NK-92 (cell line): Measurements from ENCODE around the gene NPIPA1.
"Not testable (repeated sequence)": the region's sequence is repeated elsewhere in the genome, so short reads cannot be mapped to it uniquely, and the experiment has no call there.

ENCODE experiments used
- DNase-seq: peaks from one replicate; lab custom pipeline; 2025; ENCODE audit not compliant: unreplicated experiment; lab: John Stamatoyannopoulos, UW

The NPIPA1 gene

GRCh38 chr16:14976971-14977736 is 39.9 kb downstream of the NPIPA1 start:
- DNase-seq = not testable (repeated sequence)

DNA sequence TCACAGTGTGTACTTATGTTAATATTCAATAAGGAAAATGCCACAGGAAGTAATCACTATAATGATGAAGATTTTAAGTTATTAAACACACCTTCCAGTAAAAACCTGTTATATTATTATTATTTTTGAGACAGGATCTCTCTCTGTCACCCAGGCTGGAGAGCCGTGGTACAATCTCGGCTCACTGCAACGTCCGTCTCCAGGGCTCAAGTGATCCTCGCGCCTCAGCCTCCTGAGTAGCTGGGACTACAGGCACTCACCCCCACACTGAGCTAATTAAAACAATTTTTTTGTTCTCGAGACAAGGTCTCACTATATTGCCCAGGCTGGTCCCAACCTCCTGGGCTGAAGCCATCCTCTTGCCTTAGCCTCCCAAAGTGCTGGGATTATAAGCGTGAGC is 41.0 kb downstream of the NPIPA1 start:
- DNase-seq = not testable (repeated sequence)

DNA sequence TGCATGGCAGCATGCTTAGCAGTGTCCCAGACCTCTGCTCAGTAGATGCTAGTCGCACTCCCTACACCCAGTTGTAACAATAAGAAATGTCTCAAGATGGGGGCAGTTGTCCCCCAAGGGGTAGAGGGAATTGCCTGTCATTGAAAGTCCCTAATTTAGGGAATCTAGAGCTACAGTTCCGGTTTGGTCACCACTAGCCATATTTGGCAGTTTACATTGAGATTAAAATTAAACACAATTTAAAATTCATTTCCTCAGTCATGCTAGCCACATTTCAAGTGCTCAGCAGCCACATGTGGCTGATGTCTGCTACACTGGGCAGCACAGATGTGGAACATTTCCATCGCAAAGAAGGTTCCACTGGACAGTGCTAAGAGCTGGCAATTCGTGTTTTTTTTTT is 41.7 kb downstream of the NPIPA1 start:
- DNase-seq = not testable (repeated sequence)

DNA sequence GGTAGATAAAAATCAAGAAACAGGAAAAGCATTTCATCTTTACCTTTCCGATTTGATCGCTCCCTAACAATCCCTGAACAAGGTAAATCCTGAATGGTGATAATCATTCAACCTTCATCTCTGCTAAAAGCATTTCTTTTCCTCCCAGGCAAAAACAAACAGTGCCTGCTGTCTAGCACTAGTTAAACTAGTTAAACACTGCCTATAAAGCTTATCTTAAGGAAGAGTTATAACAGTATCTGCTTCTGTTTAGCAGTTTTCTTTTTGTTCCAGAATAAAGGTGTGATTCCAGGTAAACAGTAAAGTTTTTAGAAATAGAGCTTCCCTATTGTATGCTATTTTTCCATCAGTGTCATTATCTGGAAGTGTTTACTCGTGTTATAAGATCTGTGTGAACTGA is 44.0 kb downstream of the NPIPA1 start:
- not testable (repeated sequence) for DNase-seq

GRCh38 chr16:14982521-14982920 is 45.3 kb downstream of the NPIPA1 start:
- DNase-seq = not testable (repeated sequence)

DNA sequence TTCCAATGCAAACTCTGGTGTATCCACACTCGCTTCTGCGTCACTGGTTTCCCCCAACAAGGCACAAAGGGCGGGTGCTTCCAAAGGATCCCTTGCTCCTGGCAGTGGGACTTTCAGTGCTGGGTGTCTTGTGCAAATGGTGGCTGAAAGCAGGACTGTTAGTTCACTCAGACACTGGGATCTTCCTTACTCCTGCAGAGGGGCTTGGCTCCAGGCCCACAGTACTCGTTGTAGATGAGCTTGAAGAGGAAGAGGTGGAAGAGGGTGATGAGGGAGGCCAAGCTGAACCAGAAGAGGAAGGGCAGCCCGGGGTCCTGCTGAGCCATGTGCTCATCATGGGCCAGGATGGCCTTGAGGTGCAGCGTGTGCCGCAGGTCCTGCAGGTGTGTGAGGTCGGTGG is 50.8 kb downstream of the NPIPA1 start:
- not testable (repeated sequence) for DNase-seq

DNA sequence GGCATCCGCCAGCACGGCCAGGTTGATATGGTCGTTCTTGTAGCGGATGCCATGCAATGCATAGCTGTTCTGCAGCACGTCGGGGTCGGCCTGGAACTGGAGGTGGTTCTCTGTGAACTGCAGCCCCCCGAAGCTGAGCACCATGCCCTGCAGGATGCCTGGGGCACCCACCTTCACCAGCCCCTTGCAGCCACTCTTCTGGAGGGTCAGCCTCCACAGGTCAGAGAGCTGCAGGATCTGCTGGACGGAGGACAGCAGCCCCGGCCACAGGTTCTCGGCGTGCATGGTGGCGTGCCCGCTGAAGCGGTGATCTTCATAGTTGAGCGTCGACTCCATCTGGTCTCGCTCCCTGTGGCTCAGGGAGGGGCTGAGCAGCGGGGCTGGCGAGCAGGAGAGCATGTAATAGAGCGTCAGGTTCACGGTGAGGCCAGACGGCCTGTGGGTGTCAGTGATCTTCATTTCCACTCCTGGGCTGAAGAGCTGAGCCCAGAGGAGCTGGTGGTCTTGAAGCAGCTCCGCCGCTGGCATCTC is 51.5 kb downstream of the NPIPA1 start:
- DNase-seq = not testable (repeated sequence)

- not testable (repeated sequence) for DNase-seq
Measured at GRCh38 chr16:14989291-14990281, 52.3 kb downstream of the NPIPA1 start.

DNA sequence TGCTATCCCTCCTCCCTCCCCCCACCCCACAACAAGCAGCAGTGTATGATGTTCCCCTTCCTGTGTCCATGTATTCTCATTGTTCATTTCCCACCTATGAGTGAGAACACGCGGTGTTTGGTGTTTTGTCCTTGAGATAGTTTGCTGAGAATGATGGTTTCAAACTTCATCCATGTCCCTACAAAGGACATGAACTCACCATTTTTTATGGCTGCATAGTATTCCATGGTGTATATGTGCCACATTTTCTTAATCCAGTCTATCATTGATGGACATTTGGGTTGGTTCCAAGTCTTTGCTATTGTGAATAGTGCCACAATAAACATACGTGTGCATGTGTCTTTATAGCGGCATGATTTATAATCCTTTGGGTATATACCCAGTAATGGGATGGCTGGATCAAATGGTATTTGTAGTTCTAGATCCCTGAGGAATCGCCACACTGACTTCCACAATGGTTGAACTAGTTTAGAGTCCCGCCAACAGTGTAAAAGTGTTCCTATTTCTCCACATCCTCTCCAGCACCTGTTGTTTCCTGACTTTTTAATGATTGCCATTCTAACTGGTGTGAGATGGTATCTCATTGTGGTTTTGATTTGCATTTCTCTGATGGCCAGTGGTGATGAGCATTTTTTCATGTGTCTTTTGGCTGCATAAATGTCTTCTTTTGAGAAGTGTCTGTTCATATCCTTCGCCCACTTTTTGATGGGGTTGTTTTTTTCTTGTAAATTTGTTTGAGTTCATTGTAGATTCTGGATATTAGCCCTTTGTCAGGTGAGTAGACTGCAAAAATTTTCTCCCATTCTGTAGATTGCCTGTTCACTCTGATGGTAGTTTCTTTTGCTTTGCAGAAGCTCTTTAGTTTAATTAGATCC is 56.3 kb downstream of the NPIPA1 start:
- DNase-seq = not testable (repeated sequence)

DNA sequence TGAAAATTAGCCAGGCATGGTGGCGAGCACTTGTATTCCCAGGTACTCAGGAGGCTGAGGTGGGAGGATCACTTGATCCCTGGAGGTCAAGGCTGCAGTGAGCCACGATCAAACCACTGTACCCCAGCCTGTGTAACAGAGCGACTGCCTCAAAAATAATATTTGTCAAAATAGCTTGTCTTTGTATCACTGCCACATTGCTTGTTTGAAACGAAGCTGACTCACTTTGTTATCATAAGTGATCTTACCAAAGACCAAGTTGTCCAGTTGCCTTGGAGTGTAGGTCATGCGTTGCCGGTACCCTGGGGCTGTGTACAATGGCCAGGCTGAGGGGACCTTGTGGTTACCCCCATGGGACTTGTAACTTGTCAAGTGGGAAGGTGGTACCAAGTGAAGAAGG is 59.5 kb downstream of the NPIPA1 start:
- not testable (repeated sequence) for DNase-seq

- DNase-seq = not testable (repeated sequence)
Measured at GRCh38 chr16:14998300-14998699, 61.1 kb downstream of the NPIPA1 start.

GRCh38 chr16:14999845-15000244 is 62.6 kb downstream of the NPIPA1 start:
- not testable (repeated sequence) for DNase-seq
